ENCODE measurements around the gene SKAP1.

DNA sequence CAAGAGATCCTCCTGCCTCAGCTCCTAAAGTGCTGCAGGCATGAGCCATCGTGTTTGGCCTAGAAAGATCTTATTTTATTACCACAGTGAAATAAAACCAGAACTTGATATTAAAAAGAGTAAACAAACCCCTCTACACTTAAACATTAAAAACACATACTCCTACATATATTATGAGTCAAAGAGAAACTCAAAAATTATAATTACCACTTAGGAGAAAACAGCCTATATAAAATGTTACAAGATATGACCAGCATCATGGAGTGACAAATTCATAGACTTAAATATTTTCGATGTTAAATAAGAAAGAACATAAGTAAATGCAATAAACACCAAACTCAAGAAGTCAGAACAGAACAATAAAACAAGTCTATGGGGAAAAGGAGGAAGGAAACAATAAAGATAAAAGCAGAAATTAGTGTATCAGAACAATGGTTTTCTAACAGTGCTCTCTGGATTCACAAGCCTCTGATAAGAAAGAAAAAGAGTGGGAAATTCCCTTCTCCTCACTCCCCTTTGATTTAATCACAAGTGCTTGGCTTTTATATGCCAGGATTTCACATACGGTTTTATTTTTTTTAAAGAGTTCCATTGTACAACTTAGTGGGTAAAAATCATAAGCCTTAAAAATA is 23.0 kb downstream of the SKAP1 start:
- no peak for TF ChIP-seq CTCF (conservative IDR thresholded peaks at IDR 0.05)
- TF ChIP-seq EZH2 (IDR thresholded peaks at IDR 0.05; ENCODE audit: low read depth) = no peak
